ENCODE measurements around the gene EFCAB6.

Gene EFCAB6

DNA sequence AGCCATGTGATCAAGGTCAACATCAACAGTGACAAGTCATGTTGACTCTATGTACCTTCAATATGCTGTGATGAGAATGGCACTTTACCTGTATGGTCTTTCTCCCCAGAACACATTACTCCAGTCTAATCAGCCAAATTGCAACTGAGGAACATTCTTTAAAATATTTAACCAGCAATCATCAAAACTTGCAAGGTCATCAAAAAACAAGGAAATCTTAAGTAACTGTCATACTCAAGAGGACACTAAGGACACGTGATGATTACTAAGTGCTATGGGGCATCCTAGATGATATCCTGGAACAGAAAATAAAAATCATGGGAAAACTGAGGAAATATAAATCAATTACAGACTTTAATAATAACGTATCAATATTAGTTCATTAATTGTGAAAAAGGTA, 118.9 kb downstream of the EFCAB6 start:
- Histone ChIP-seq H3K4me2 (ENCODE audit: low read length) (no peak overlapping the region), H4K20me1 (ENCODE audit: insufficient read depth, low read length) (no peaks in the 10 kb centered on the region), H3K4me3 (ENCODE audit: low read depth, low read length, poor library complexity, severe bottlenecking) (no peak overlapping the region), H3K79me2 (ENCODE audit: insufficient read depth, low read length) (no peaks in the 10 kb centered on the region), H3K9me3 (ENCODE audit: low read length) (no peaks in the 10 kb centered on the region), H3K27ac (ENCODE audit: low read depth, low read length, poor library complexity, severe bottlenecking) (no peak overlapping the region), H3K27me3 (ENCODE audit: insufficient read depth, low read length) (no peaks in the 10 kb centered on the region; the same call in 1 of the 2 replicates), H3K36me3 (ENCODE audit: insufficient read depth, low read length) (no peaks in the 10 kb centered on the region), H3F3A (ENCODE audit: insufficient read depth, low read length) (no peaks in the 10 kb centered on the region), H3K9me2 (ENCODE audit: low read depth, low read length) (no peaks in the 10 kb centered on the region), H2AFZ (ENCODE audit: low read length) (no peak overlapping the region), H3K4me1 (ENCODE audit: insufficient read depth, low read length, severe bottlenecking) (no peaks in the 10 kb centered on the region), H3K9ac (ENCODE audit: low read length) (no peak overlapping the region)
- TF ChIP-seq, protein P1, sequence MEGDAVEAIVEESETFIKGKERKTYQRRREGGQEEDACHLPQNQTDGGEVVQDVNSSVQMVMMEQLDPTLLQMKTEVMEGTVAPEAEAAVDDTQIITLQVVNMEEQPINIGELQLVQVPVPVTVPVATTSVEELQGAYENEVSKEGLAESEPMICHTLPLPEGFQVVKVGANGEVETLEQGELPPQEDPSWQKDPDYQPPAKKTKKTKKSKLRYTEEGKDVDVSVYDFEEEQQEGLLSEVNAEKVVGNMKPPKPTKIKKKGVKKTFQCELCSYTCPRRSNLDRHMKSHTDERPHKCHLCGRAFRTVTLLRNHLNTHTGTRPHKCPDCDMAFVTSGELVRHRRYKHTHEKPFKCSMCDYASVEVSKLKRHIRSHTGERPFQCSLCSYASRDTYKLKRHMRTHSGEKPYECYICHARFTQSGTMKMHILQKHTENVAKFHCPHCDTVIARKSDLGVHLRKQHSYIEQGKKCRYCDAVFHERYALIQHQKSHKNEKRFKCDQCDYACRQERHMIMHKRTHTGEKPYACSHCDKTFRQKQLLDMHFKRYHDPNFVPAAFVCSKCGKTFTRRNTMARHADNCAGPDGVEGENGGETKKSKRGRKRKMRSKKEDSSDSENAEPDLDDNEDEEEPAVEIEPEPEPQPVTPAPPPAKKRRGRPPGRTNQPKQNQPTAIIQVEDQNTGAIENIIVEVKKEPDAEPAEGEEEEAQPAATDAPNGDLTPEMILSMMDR (IDR thresholded peaks at IDR 0.05; ENCODE audit: low read length) = no peak
- no peak for TF ChIP-seq EZH2 (IDR thresholded peaks at IDR 0.05; ENCODE audit: borderline replicate concordance, low read length)

DNA sequence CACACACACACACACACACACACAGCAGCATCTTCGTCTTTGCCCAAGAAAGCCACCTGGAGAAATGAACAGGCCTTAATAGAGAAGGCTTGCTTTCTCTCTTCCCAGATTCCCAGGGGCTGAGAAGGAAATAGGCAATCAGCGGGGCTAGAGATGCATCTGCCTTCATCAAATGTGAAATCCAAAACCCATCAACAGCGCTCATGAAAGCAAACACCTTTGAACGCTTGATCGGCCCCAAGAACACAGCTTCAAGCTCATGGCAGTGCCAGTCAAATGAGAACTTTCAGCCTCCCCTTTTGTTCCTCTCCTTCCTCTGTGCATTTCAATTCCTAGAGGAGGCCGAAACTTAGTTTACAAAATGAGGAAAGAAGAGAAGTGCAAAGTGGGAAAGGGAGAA, 122.7 kb downstream of the EFCAB6 start:
- Histone ChIP-seq H3F3A (ENCODE audit: insufficient read depth, low read length) (no peaks in the 10 kb centered on the region), H3K27ac (ENCODE audit: low read depth, low read length, poor library complexity, severe bottlenecking) (no peak overlapping the region), H3K27me3 (ENCODE audit: insufficient read depth, low read length) (no peaks in the 10 kb centered on the region; the same call in 1 of the 2 replicates), H3K4me2 (ENCODE audit: low read length) (no peak overlapping the region), H3K9ac (ENCODE audit: low read length) (no peak overlapping the region), H3K4me1 (ENCODE audit: insufficient read depth, low read length, severe bottlenecking) (no peaks in the 10 kb centered on the region), H4K20me1 (ENCODE audit: insufficient read depth, low read length) (no peaks in the 10 kb centered on the region), H3K4me3 (ENCODE audit: low read depth, low read length, poor library complexity, severe bottlenecking) (no peak overlapping the region), H3K9me3 (ENCODE audit: low read length) (no peaks in the 10 kb centered on the region), H3K79me2 (ENCODE audit: insufficient read depth, low read length) (no peaks in the 10 kb centered on the region), H2AFZ (ENCODE audit: low read length) (no peak overlapping the region), H3K36me3 (ENCODE audit: insufficient read depth, low read length) (no peaks in the 10 kb centered on the region), H3K9me2 (ENCODE audit: low read depth, low read length) (no peaks in the 10 kb centered on the region)
- TF ChIP-seq EZH2 (IDR thresholded peaks at IDR 0.05; ENCODE audit: borderline replicate concordance, low read length) = no peak
- TF ChIP-seq, protein P1 (IDR thresholded peaks at IDR 0.05; ENCODE audit: low read length) = no peak

DNA sequence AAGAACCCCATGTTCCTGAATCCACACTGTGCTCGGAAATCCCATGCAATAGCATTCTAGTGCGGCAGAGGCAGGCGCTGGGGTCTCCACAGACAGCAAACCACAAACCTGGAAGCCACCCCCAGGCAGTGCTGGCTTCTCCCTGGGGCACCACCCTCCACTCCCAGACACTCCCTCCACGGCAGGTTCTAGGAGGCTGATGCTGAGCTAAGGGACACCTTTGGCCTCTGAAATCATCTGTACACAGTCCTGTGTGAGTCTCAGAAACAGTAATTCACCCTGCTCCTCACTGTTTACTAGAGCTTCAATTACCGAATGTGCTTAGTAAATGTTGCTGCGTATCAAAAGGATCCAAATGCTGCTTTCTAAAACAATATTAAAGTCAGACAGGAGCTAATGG, 129.3 kb downstream of the EFCAB6 start:
- Histone ChIP-seq H2AFZ (ENCODE audit: low read length) (no peak overlapping the region), H3F3A (ENCODE audit: insufficient read depth, low read length) (no peaks in the 10 kb centered on the region)

More for the DNA sequence above, 129.3 kb downstream of the EFCAB6 start:
- Histone ChIP-seq H3K9ac (ENCODE audit: low read length) (no peak overlapping the region), H3K27ac (ENCODE audit: low read depth, low read length, poor library complexity, severe bottlenecking) (no peak overlapping the region), H3K4me2 (ENCODE audit: low read length) (no peak overlapping the region), H3K4me3 (ENCODE audit: low read depth, low read length, poor library complexity, severe bottlenecking) (no peak overlapping the region), H3K27me3 (ENCODE audit: insufficient read depth, low read length) (no peaks in the 10 kb centered on the region), H3K9me2 (ENCODE audit: low read depth, low read length) (no peaks in the 10 kb centered on the region), H3K9me3 (ENCODE audit: low read length) (no peaks in the 10 kb centered on the region), H3K79me2 (ENCODE audit: insufficient read depth, low read length) (no peaks in the 10 kb centered on the region), H4K20me1 (ENCODE audit: insufficient read depth, low read length) (no peaks in the 10 kb centered on the region), H3K4me1 (ENCODE audit: insufficient read depth, low read length, severe bottlenecking) (no peaks in the 10 kb centered on the region), H3K36me3 (ENCODE audit: insufficient read depth, low read length) (no peaks in the 10 kb centered on the region)
- TF ChIP-seq, protein P1 (IDR thresholded peaks at IDR 0.05; ENCODE audit: low read length) = no peak
